PFSK-1 (cell line): Measurements from ENCODE around the gene ATP5MC3.

Source experiments
- FOXP2 ChIP-seq: optimal IDR thresholded peaks from 2 replicates; pipeline ENCODE3; 2011; ENCODE audit warnings: borderline replicate concordance, control low read depth, inconsistent platforms; ENCODE audit not compliant: insufficient read depth; ENCODE audit errors: extremely low read length, extremely low read depth
- POLR2AphosphoS5 ChIP-seq: IDR thresholded peaks from 2 replicates; pipeline ENCODE4 v1.6.1; 2012; ENCODE audit warnings: low read depth, mild to moderate bottlenecking, control low read depth, low read length, moderate library complexity
- SIN3A ChIP-seq: IDR thresholded peaks from 2 replicates; pipeline ENCODE4 v1.6.1; 2012; ENCODE audit warnings: mild to moderate bottlenecking, low read length, moderate library complexity, borderline replicate concordance; ENCODE audit not compliant: insufficient read depth
- TAF1 ChIP-seq: IDR thresholded peaks from 2 replicates; pipeline ENCODE4 v1.6.1; 2012; ENCODE audit warnings: low read length, control low read depth, borderline replicate concordance; ENCODE audit not compliant: insufficient read depth
- TF ChIP-seq, protein P1 (sequence below), 2 experiments: IDR thresholded peaks; 2 replicates each; pipeline versions ENCODE4 v1.6.1 to v1.8.0; 2011 to 2012; ENCODE audit warnings: low read depth in 2 of 2, low read length in 2 of 2, control low read depth in 1 of 2, inconsistent platforms in 1 of 2, mild to moderate bottlenecking in 1 of 2, moderate library complexity in 1 of 2; ENCODE audit not compliant: insufficient read depth in 1 of 2

DNA sequence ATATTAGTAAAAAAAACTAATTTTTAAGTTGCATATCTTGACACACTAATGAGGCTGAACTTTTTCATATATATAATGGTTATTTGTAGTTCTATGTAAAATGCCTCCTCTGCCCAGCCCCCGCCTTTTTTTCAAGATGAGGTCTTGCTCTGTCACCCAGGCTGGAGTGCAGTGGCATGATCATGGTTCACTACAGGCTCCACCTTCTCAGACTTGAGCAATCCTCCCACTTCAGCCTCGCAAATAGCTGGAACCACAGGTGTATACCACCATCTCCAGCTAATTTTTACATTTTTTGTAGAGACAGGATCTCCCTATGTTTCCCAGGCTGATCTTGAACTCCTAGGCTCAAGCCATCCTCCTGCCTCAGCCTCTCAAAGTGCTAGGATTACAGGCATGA, 37.8 kb downstream of the ATP5MC3 start:
- TF ChIP-seq, protein P1, sequence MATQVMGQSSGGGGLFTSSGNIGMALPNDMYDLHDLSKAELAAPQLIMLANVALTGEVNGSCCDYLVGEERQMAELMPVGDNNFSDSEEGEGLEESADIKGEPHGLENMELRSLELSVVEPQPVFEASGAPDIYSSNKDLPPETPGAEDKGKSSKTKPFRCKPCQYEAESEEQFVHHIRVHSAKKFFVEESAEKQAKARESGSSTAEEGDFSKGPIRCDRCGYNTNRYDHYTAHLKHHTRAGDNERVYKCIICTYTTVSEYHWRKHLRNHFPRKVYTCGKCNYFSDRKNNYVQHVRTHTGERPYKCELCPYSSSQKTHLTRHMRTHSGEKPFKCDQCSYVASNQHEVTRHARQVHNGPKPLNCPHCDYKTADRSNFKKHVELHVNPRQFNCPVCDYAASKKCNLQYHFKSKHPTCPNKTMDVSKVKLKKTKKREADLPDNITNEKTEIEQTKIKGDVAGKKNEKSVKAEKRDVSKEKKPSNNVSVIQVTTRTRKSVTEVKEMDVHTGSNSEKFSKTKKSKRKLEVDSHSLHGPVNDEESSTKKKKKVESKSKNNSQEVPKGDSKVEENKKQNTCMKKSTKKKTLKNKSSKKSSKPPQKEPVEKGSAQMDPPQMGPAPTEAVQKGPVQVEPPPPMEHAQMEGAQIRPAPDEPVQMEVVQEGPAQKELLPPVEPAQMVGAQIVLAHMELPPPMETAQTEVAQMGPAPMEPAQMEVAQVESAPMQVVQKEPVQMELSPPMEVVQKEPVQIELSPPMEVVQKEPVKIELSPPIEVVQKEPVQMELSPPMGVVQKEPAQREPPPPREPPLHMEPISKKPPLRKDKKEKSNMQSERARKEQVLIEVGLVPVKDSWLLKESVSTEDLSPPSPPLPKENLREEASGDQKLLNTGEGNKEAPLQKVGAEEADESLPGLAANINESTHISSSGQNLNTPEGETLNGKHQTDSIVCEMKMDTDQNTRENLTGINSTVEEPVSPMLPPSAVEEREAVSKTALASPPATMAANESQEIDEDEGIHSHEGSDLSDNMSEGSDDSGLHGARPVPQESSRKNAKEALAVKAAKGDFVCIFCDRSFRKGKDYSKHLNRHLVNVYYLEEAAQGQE (IDR thresholded peaks at IDR 0.05; ENCODE audit: insufficient read depth in 1 of 2, low read depth in 2 of 2, low read length in 2 of 2): no peak
- TF ChIP-seq POLR2AphosphoS5: no peak
- TF ChIP-seq FOXP2: no peak
- no peak for TF ChIP-seq TAF1
- no peak for TF ChIP-seq SIN3A
